ENCODE results near the gene SSR1. TPM values are rescaled to one million over a fixed set of nuclear protein-coding genes. Genes with fewer than 3 reads are reported as not detected.

SSR1 gene
- total RNA-seq, 1 donor from 2014 or later: 289 TPM

DNA sequence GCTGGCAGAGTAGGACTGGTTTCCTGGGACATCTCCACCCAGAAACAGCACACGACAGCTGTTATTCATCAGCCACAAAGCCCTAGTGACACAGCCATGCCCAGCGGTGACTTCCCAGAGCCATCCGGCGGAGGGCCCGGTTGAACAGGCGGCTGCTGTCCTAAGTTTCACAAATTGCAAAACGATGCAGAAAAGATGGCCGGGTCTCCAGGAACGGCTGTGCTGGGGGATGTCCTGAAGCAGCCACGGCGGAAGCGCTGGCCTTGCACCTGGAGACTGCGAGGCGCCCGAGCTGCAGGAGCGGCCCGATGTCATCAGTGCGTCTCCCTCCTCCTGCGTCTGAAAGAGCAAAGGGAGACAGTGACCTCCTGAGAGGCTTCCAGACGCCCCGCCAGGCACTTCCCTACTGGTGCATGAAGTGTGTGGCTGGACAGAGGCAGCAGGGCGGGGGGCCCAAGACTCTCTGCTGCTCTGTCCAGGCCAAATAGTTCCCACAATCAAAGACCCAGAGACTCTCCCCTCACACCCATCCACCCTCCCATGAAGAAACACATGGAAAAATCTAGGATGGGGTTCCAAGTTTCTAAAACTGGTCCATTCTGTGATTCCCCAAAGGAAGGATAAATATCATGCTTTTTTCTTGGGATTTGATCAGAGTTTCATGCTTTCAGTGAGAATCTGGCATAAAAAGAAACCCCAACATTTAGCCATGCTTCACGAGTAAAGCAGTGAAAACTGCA lies 44.0 kb downstream of the SSR1 start:
- H3K4me1 Mint-ChIP-seq (ENCODE audit: low read depth, unreplicated experiment): peaks cover 11% of the 10 kb centered on the region

DNA sequence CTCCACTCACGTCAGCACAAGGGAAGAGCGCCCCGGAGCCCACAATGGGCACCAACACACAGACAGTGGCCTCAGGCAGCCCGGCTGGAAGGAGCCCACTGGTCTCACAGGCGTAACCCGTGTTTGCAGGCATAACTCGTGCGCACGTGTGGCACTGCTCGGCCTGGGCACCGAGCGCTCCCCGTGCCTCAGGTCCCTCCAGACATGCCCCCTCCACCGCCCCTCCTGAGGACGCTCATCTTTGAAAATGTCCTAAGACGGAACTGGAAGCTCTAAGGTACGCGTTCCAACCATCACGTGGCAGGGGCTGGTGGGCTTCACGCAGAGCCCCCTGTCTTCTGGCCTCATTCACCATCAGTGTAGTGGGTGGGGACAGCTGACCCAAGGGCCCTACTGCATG lies 44.6 kb downstream of the SSR1 start:
- Histone ChIP-seq H3K4me1 (ENCODE audit: insufficient read depth, low read length) (peaks cover 14% of the 10 kb centered on the region), H3K27ac (ENCODE audit: low read depth, low read length) (no peak overlapping the region), H3K9me3 (ENCODE audit: insufficient read depth, low read depth, low read length) (peaks cover 4% of the 10 kb centered on the region), H4K20me1 (ENCODE audit: insufficient read depth, low read length) (no peaks in the 10 kb centered on the region), H3K4me3 (ENCODE audit: insufficient read depth, low read depth, low read length) (no peak overlapping the region), H3K36me3 (ENCODE audit: insufficient read depth, low read length) (no peaks in the 10 kb centered on the region), H3K27me3 (ENCODE audit: insufficient read depth, low read length) (no peaks in the 10 kb centered on the region), H2AFZ (ENCODE audit: low read depth, low read length) (no peak overlapping the region), H3K9ac (ENCODE audit: low read length) (no peak overlapping the region), H3K4me2 (ENCODE audit: low read length) (no peak overlapping the region), H3K79me2 (ENCODE audit: insufficient read depth, low read length) (no peaks in the 10 kb centered on the region)
- FAIRE-seq (no peak), DNase-seq (ENCODE audit: low read depth) (no peak)
- Mint-ChIP-seq H3K4me3 (ENCODE audit: unreplicated experiment) (no peak overlapping the region), H3K9me3 (ENCODE audit: unreplicated experiment) (no peaks in the 10 kb centered on the region), H3K27ac (ENCODE audit: unreplicated experiment) (no peak overlapping the region), H3K4me1 (ENCODE audit: low read depth, unreplicated experiment) (peaks cover 11% of the 10 kb centered on the region), H3K27me3 (ENCODE audit: low read depth, unreplicated experiment) (peaks cover 4% of the 10 kb centered on the region), H3K36me3 (ENCODE audit: low read depth, unreplicated experiment) (no peaks in the 10 kb centered on the region)
- no peak for TF ChIP-seq EZH2 (IDR thresholded peaks at IDR 0.05; ENCODE audit: insufficient read depth, low read length)
- TF ChIP-seq, protein P1, sequence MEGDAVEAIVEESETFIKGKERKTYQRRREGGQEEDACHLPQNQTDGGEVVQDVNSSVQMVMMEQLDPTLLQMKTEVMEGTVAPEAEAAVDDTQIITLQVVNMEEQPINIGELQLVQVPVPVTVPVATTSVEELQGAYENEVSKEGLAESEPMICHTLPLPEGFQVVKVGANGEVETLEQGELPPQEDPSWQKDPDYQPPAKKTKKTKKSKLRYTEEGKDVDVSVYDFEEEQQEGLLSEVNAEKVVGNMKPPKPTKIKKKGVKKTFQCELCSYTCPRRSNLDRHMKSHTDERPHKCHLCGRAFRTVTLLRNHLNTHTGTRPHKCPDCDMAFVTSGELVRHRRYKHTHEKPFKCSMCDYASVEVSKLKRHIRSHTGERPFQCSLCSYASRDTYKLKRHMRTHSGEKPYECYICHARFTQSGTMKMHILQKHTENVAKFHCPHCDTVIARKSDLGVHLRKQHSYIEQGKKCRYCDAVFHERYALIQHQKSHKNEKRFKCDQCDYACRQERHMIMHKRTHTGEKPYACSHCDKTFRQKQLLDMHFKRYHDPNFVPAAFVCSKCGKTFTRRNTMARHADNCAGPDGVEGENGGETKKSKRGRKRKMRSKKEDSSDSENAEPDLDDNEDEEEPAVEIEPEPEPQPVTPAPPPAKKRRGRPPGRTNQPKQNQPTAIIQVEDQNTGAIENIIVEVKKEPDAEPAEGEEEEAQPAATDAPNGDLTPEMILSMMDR (IDR thresholded peaks at IDR 0.05; ENCODE audit: insufficient read depth, low read depth, low read length): no peak

More for the DNA sequence above, 44.0 kb downstream of the SSR1 start:
- Mint-ChIP-seq H3K4me3 (ENCODE audit: unreplicated experiment) (no peak overlapping the region), H3K27ac (ENCODE audit: unreplicated experiment) (no peak overlapping the region), H3K9me3 (ENCODE audit: unreplicated experiment) (no peaks in the 10 kb centered on the region), H3K36me3 (ENCODE audit: low read depth, unreplicated experiment) (no peaks in the 10 kb centered on the region), H3K27me3 (ENCODE audit: low read depth, unreplicated experiment) (peaks cover 4% of the 10 kb centered on the region)
- Histone ChIP-seq H2AFZ (ENCODE audit: low read depth, low read length) (no peak overlapping the region), H3K36me3 (ENCODE audit: insufficient read depth, low read length) (no peaks in the 10 kb centered on the region), H3K4me2 (ENCODE audit: low read length) (no peak overlapping the region), H3K4me3 (ENCODE audit: insufficient read depth, low read depth, low read length) (no peak overlapping the region), H4K20me1 (ENCODE audit: insufficient read depth, low read length) (no peaks in the 10 kb centered on the region), H3K4me1 (ENCODE audit: insufficient read depth, low read length) (peaks cover 14% of the 10 kb centered on the region), H3K27ac (ENCODE audit: low read depth, low read length) (no peak overlapping the region), H3K9me3 (ENCODE audit: insufficient read depth, low read depth, low read length) (peaks cover 4% of the 10 kb centered on the region), H3K79me2 (ENCODE audit: insufficient read depth, low read length) (no peaks in the 10 kb centered on the region), H3K9ac (ENCODE audit: low read length) (no peak overlapping the region), H3K27me3 (ENCODE audit: insufficient read depth, low read length) (no peaks in the 10 kb centered on the region)
- DNase-seq (ENCODE audit: low read depth) (no peak), FAIRE-seq (no peak)
- TF ChIP-seq, protein P1 (IDR thresholded peaks at IDR 0.05; ENCODE audit: insufficient read depth, low read depth, low read length): no peak
- no peak for TF ChIP-seq EZH2 (IDR thresholded peaks at IDR 0.05; ENCODE audit: insufficient read depth, low read length)

DNA sequence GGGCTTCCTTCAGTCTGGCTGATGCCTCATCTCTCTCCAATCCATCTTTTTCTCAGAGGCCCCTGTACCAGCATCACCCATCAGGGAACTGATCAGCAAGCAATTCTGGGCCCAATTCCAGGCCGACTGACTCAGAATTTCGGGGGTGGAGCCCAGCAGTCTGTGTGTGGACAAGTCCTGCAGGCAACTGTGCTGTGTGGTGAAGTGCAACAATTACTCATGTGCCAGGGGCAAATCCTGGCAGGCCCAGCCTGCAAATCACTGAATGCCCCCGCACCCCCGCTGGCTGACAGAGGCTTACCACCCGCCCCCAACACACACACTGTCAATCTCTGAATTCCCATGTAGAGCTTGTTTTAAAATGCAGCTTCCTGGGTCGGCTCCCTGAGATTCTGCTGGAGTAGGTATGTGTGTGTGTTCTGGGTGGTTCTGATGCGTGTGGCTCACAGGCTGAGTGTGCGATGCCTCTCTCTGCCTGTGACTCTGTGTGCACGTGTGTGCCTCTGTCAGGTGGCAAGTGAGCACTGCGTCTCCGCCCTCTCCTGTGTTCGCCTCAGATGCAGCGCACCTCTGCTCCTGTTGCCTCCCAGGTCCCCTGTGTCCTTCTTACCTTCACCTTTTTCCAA lies 45.4 kb downstream of the SSR1 start:
- FAIRE-seq: peak; percentile 54
- peak overlapping the region; percentile 44 for H3K27ac Mint-ChIP-seq (ENCODE audit: unreplicated experiment)
- H2AFZ ChIP-seq (ENCODE audit: low read depth, low read length): no peak overlapping the region

More for the DNA sequence above, 45.4 kb downstream of the SSR1 start:
- Histone ChIP-seq H3K9me3 (ENCODE audit: insufficient read depth, low read depth, low read length) (peaks cover 4% of the 10 kb centered on the region), H3K27ac (ENCODE audit: low read depth, low read length) (no peak overlapping the region), H3K4me3 (ENCODE audit: insufficient read depth, low read depth, low read length) (no peak overlapping the region), H3K27me3 (ENCODE audit: insufficient read depth, low read length) (no peaks in the 10 kb centered on the region), H3K9ac (ENCODE audit: low read length) (no peak overlapping the region), H3K4me1 (ENCODE audit: insufficient read depth, low read length) (peaks cover 14% of the 10 kb centered on the region), H3K36me3 (ENCODE audit: insufficient read depth, low read length) (no peaks in the 10 kb centered on the region), H4K20me1 (ENCODE audit: insufficient read depth, low read length) (no peaks in the 10 kb centered on the region), H3K4me2 (ENCODE audit: low read length) (peak overlapping the region; percentile 60), H3K79me2 (ENCODE audit: insufficient read depth, low read length) (no peaks in the 10 kb centered on the region)
- no peaks in the 10 kb centered on the region for H3K9me3 Mint-ChIP-seq (ENCODE audit: unreplicated experiment)
- H3K36me3 Mint-ChIP-seq (ENCODE audit: low read depth, unreplicated experiment): no peaks in the 10 kb centered on the region
- DNase-seq (ENCODE audit: low read depth): peak; percentile 93
- peak overlapping the region; percentile 57 for H3K4me3 Mint-ChIP-seq (ENCODE audit: unreplicated experiment)
- peaks cover 4% of the 10 kb centered on the region for H3K27me3 Mint-ChIP-seq (ENCODE audit: low read depth, unreplicated experiment)
- TF ChIP-seq EZH2 (IDR thresholded peaks at IDR 0.05; ENCODE audit: insufficient read depth, low read length): no peak
- TF ChIP-seq, protein P1 (IDR thresholded peaks at IDR 0.05; ENCODE audit: insufficient read depth, low read depth, low read length): no peak
- H3K4me1 Mint-ChIP-seq (ENCODE audit: low read depth, unreplicated experiment): peaks cover 11% of the 10 kb centered on the region

Data from astrocyte (in vitro differentiated cells and primary cell).